GM06990 (cell line): ENCODE results near the gene GAPDH.
"Not testable (repeated sequence)": the region's sequence is repeated elsewhere in the genome, so short reads cannot be mapped to it uniquely, and the experiment has no call there.

ENCODE experiments used
- DNase-seq: peaks from one replicate; pipeline ENCODE4 v3.0.0-alpha.2; 2011; ENCODE audit not compliant: insufficient read length; ENCODE audit errors: extremely low read depth
- H3K27me3 ChIP-seq: replicated peaks from 2 replicates; pipeline ENCODE4 v1.6.0; 2011; ENCODE audit warnings: low read length; ENCODE audit not compliant: control insufficient read depth, insufficient read depth
- H3K36me3 ChIP-seq: 2 replicates; pipeline ENCODE4 v1.5.1; 2011; ENCODE audit warnings: low read length; ENCODE audit not compliant: control insufficient read depth, insufficient read depth
- H3K4me3 ChIP-seq: replicated peaks from 2 replicates; pipeline ENCODE4 v1.5.1; 2011; ENCODE audit warnings: low read depth, mild to moderate bottlenecking, control low read depth, low read length
- CTCF ChIP-seq: IDR thresholded peaks from 2 replicates; pipeline ENCODE4 v1.5.1; 2011; ENCODE audit warnings: low read length, control low read depth, mild to moderate bottlenecking, inconsistent platforms; ENCODE audit not compliant: insufficient read depth, poor library complexity, severe bottlenecking

Gene GAPDH

GRCh38 chr12:6574576-6575295 lies 40.4 kb downstream of the GAPDH start:
- Histone ChIP-seq H3K27me3 (no peaks in the 10 kb centered on the region), H3K4me3 (no peak overlapping the region), H3K36me3 (peaks cover 35% of the 10 kb centered on the region)
- no peak for DNase-seq
- TF ChIP-seq CTCF, result no peak

- peaks cover 31% of the 10 kb centered on the region for H3K36me3 ChIP-seq
- H3K4me3 ChIP-seq, result no peak overlapping the region
- no peak for DNase-seq
- TF ChIP-seq CTCF, result no peak
- H3K27me3 ChIP-seq, result no peaks in the 10 kb centered on the region
Observed at GRCh38 chr12:6575648-6576047, 41.3 kb downstream of the GAPDH start.

- H3K36me3 ChIP-seq, result peaks cover 45% of the 10 kb centered on the region
- H3K4me3 ChIP-seq, result no peak overlapping the region
- no peak for TF ChIP-seq CTCF
- DNase-seq, result no peak
- H3K27me3 ChIP-seq, result no peaks in the 10 kb centered on the region
Observed at GRCh38 chr12:6582196-6582595, 47.9 kb downstream of the GAPDH start.

GRCh38 chr12:6582959-6583358 lies 48.6 kb downstream of the GAPDH start:
- peaks cover 46% of the 10 kb centered on the region for H3K36me3 ChIP-seq

GRCh38 chr12:6584293-6584692 lies 50.0 kb downstream of the GAPDH start:
- H3K36me3 ChIP-seq, result peaks cover 40% of the 10 kb centered on the region
- H3K4me3 ChIP-seq, result no peak overlapping the region
- no peak for DNase-seq
- no peaks in the 10 kb centered on the region for H3K27me3 ChIP-seq
- TF ChIP-seq CTCF, result no peak

More at GRCh38 chr12:6582959-6583358, 48.6 kb downstream of the GAPDH start:
- no peak overlapping the region for H3K4me3 ChIP-seq
- TF ChIP-seq CTCF, result no peak
- DNase-seq, result no peak
- H3K27me3 ChIP-seq, result no peaks in the 10 kb centered on the region

GRCh38 chr12:6586569-6586968 lies 52.3 kb downstream of the GAPDH start:
- DNase-seq, H3K27me3 ChIP-seq, H3K4me3 ChIP-seq: not testable (repeated sequence)
- H3K36me3 ChIP-seq, result peaks cover 32% of the 10 kb centered on the region
